Stimulated activated CD8-positive, alpha-beta memory T cell treated with anti-CD3 and anti-CD28 coated beads, Interleukin-4, amount 100 ng/mL, for 24 hours (primary cell): ENCODE measurements around the gene GINS1.
"Not testable (repeated sequence)": the region's sequence is repeated elsewhere in the genome, so short reads cannot be mapped to it uniquely, and the experiment has no call there.

Source experiments
- DNase-seq: peaks from one replicate; pipeline ENCODE4 v3.0.0-alpha.2; 2020; ENCODE audit warnings: low read depth

GINS1 gene

DNA sequence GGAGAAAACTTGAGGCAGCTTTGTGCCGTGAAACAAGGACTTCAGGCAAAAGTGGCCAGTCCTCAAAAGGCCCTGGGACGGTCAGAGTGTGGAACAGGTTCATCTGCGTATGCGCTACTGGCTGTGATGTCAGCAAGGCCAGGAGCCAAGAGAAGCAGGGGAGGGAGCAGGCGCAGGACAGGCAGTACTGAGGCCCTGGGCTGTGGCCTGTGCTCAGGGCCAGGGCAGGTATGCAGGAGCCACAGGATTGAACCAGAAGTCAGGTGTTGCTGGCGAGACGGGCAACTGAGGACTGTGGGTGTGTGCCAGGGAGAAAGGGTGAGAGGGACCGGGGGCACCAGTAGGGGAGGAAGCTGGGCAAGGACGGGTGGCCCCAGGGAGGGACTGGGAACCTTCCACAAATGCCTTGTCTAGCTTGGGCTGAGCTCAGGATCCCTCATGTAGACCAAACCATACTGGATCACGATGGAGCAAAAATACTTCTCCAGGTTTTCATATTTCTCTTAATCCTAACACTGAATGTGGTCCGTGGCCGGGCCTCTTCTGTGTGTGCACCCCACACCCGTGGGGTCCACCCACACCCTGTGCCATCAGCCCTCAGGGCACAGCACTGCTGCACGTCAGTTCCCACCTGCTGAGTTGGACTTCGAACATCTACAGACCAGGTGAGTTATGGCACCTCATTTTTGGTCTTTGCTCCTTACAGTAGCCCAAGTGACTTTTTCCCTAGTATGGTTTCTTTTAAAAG lies 46.9 kb downstream of the GINS1 start:
- DNase-seq, result no peak

DNA sequence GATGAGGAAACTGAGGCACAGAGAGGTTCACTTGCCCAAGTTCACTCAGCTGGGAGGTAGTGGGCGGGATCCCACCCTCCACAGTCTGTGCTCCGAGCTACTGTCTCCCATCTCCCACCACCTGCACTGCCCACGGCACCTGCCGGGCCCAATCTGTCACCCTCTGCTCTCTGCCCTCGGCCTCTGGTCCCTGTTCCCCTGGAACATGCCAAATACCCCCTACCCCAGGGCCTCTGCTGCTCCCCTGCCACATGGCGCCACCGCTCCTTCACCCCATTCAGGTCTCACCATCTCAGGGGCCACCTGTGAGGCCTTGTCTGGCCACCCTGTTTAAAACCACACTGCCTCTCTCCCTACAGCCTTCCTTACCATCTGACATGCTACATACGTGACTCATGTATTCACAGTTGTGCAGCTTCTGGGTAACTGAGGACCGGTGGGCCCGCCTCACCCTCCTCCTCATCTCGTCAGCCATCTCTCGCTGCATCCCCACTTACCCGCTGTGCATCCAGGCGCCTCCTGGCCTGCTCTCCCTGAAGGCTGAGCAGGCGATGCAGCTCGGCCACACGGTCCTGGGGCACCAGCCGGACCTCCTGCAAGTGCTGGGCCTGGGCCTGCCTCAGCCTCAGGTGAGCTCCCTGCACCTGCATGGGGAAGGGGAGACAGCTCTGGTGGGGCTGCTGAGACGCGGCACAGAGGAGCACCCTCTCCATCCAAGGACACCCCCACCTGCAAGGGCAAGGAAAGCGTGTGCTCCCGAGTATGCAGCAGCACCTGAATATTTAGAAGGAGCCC lies 50.6 kb downstream of the GINS1 start:
- no peak for DNase-seq

DNA sequence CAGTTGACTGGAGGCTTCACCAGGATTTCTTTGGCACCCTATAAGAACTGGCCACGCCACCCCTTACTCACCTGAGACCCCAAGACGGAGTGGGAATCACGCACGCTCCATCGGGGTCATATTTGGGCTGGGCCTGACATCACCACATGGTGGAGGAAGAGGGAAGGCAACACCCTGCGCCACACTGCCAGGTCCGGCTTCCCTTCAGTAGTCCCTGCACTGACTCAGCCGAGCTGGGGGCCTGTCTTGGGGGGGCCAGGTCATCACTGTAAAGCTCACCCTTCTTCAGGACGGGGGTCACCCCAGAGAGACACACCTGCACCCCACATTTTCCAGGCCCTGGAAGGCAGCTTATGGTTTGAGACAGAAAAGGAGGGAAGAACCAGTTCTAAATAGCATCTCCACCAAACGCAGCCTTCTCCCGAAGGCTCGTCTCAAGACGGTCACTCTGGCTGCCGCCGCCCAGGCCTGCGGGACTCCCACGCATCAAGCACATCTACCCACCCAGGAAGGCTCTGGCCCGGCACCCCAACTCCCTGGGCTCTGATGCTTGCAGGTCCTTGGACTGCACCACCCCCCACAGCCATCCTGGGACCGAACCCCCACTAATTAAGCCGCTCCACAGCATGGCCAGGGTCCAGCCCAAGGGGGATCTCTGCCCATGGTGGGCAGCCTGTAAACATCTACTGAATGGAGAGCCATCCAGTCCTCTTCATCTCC lies 51.8 kb downstream of the GINS1 start:
- DNase-seq, result no peak

DNA sequence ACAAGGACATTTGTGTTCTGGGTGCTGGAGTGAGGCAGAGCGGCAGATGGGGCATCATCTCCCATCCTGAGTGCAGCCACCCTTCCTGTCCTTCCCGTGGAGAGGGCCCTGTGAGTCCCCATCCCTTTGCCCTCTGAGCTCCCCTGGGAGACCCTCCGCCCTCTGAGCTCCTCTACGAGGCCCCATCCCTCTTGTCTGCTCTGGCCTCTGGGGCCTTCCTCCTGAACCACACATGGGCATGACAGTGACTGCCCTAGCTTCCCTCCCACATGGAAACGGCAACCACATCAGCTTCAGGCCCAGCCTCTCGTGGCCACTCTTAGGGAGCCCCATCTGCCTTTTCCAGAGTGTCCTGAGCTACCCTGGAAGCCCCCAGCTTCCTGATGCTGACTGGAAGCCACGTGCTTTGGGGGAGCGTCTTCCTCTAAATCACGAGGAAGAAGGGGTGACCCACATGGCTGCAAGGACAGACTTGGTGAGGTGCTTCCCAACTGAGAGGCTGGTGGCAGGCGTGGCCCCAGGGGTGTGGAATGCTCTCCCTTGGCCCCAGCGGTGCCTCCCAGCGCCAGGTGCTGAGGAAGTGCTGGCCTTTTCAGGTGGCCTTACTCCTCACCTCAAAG lies 52.6 kb downstream of the GINS1 start:
- no peak for DNase-seq

DNA sequence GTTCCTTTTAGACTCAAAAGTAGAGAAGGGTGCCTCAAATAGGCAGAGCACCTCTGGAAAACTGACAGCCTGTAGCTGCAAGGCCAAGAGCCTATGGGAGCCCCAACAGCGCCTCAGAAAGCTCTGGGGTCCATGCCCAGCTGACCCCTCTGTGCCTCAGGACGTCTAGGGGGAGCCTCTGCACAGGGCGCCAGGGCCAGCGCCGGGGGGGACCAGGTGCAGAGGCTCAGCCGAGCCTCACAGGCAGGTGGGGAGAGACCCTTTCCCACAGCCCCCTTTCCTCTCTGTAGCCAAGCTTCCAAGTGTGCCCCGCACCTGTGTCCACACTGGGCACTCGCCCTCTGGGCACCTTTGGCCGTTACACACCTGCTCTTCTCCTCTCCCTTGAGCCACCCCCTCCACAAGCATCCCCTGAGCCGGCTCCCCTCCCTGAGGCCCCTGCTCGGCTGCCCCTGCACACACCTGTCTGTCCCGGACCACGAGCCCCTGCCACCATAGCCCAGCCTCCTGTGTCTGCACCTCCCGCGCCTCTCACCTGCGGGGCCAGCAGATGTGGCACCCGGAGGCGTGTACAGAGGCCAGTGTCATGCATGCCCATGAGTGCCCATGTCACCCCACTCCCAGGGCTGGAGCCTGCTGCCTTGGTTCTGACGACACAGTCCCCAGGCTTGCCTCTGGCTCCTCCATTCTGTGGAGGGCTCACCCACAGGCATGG lies 53.2 kb downstream of the GINS1 start:
- DNase-seq, result no peak

DNA sequence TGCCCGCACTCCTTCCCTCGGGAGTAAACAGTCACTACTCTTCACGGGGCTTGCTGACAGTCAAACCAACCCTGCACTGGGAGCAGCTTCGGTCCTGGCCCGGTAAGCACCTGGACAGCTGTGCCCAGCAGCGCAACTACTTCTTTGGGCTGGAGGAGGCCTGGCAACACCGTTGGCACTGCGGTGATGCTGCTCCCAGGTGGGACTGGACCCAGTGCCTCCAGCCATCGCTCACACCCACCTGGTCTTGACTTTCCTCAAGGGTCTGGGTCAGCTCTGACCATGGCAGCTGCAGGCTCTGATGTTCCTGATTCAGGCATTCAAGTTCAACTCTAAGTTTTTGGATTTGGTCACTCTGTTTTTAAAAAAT lies 53.8 kb downstream of the GINS1 start:
- DNase-seq, result no peak

DNA sequence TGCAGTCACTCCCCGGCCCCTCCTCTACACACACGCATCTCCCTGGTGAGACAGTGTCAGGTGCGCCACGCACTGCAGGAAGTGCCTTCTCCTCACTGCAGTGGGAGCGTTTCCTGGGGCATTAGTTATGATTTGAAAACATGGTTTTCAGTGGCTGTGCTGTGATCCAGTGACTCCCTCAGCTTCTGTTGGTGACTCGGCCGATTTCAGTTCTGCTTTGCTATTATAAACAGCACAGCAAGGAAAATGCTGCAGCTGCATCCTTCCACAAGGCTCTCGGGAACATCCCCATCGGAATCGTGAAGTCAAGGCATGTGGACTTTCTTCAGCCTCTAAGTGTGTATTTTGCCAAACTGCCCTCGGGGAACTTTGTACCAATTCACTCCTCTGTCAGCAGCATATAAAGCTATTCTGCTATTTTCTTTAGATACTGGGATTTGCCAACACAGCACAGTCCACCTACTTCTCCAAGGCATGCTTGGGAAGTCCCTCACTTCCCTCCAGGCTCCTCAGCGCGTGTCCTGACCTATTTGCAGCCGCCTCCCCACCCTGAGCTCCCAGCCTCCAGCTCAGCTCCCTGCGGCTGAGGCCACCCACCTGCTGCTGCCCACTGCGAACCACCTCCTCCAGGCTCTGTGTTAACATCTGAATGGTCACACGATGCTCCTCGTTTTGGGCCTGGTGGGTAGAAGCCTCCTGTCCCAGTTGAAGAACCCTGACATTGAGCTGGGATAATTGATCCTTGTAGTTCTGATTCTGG lies 54.5 kb downstream of the GINS1 start:
- DNase-seq, result no peak

DNA sequence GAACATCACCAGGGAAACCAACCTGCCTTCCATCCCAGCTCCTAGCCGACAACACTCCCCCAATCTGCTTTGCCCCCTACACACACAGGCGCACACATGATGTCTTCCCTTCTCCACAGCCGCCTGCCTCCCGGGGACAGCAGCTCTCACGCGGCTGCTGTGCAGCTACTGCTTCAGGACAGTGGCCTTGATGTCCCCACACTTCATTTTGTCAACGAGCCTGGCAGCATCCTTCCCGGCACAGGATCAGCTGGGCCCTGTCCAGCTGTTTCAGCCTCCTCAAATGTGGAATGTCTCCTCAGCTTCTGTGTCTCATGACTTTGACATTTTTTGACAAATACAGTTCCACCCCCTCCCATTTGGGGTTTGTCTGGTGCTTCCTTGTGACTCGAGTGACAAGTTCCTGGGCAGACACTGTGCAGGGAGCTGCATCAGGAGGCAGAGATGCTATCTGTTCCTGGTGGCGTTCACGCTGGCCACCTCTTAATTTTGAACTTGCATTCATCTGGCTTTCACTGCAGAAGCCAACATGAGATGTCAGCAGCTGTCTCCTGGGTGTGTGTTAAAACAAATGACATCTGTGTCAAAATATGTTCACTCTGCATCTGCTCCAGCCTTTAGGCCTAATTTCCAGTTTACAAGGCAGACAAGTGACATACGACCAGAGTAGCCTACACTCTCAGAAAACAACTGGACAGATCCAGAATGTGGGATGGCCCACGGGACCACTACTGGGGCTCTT lies 57.2 kb downstream of the GINS1 start:
- DNase-seq, result no peak

DNA sequence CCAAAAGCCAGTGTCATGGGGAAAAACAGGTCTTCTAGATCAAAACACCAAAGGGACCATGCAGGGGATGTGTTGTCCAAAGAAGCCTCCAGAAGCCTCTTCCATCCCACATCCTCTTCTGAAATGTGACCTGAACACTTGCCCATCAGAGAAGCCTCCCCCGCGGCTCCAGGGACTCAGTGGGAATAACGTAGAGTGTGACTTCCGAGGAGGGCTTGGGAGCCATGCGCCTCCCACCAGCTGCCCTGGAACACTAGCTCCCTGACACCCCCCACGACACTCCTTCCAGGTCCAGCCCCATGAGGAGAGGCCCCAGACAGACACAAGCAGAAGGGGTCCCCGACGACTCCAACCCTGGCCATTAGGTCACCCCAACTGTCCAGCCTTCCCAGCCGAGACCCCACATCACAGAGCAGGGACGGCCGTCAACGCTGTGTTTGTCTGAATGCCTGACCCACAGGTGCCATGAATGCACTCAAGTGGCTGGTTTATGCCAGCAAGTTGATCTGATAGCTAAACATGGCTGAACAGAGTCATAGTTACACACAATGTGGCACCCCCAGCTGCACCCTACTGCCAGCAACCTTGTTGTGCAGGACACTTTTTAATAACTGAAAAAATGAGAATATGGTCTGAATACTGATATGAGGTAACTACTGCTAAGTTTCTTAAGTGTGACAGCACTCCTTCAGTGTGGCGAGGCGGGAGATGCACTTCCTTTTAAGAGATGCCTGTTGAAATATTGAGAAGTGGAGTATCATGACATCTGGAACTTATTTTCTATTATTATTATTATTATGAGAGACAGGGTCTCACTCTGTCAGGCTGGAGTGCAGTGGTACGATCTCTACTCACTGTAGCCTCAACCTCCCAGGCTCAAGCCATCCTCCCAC lies 58.0 kb downstream of the GINS1 start:
- no peak for DNase-seq

DNA sequence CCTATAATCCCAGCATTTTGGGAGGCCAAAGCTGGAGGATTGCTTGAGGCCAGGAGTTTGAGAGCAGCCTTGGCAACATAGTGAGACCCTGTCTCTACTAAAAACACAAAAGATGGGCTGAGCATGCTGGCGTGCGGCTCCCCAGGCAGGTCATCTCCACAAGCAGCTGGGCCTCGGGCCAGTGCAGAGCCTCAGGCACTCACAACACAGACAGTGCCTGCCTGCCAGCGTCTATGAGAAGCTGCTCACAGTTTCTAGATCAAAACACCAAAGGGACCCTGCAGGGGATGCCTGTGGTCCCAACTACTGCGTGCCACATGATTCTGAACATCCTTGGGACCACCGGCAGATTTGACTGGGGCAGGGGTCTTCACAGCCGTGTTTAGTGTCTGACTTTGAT lies 59.4 kb downstream of the GINS1 start:
- DNase-seq, result no peak

DNA sequence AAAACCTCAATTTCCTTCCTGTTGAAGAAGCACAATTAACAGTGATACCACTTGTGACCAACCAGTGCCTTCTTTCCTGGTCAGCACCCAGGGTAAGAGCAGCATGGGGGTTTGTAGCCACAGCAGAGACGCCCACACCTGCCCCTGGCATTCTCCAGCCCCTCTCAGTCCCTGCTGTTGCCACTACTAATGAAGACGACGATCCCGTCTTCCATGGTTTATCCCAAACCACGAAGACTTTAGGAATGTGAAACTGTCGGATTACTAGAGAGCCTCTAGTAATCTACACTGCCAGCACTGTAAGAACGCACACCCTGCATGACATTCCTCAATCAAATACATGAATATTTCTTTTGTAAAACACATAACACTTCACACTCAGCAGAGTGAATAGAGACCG lies 60.0 kb downstream of the GINS1 start:
- DNase-seq, result no peak

DNA sequence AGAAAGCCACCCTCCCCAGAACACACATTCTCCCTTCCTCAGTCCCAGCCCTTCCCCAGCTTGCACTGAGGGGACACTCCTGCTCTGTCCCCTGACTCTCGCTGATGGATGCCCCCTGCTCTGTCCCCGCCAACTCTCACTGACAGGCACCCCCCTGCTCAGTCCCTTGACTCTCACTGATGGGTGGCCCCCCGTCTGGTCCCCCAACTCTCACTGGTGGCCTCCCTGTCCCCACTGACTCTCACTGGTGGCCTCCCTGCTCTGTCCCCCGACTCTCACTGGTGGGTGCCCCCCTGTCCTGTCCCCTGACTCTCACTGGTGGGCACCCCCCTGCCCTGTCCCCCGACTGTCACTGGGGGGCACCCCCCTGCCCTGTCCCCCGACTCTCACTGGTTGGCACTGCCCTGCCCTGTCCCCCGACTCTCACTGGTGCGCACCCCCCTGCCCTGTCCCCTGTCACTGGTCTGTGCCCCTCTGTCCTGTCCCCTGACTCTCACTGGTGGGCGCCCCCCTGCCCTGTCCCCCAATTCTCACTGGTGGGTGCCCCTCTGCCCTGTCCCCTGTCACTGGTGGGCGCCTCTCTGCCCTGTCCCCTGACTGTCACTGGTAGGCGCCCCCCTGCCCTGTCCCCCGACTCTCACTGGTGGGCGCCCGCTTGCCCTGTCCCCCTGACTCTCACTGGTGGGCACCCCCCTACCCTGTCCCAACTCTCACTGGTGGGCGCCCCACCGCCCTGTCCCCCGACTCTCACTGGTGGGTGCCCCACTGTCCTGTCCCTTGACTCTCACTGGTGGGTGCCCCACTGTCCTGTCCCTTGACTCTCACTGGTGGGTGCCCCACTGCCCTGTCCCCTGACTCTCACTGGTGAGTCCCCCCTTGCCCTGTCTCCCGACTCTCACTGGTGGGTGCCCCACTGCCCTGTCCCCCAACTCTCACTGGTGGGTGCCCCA lies 60.9 kb downstream of the GINS1 start:
- DNase-seq, result no peak

DNA sequence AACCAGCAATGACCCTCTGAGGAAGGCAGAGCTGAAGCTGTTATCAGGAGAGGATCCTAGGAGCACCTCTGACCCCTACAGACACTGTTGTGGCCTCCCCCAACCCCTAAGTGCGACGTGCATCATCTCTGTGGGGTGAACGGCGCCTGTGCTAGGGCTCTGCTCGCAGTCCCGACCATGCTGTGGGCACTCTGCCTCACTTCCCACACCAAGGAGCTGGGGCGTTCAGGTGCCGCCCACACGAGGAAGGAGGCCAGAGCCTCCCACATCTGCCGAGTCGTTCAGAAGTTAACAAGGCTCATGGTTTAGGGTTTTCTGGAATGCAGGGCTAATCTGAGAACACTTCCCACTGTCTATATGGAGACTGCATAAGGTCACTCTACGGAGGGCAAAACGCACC lies 62.1 kb downstream of the GINS1 start:
- no peak for DNase-seq

DNA sequence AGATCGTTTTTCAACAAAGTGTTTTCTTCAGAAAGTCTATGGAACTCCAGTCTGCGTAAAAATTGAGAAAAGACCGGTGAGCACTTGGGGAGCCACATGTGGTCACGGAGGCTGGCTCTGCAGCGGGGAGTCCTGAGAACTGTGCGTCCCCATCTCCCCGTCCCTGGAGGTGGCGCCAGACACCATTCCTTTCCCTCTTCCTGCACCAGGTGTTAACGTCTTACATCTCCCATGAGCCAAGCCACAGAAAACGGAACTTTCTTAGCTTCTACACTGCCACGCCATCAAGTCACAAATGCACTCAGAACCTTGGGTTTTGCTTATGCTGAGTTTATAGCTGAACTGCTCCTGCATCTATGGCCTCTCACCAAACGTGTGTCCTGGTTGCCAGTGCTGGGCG lies 62.6 kb downstream of the GINS1 start:
- DNase-seq, result no peak

DNA sequence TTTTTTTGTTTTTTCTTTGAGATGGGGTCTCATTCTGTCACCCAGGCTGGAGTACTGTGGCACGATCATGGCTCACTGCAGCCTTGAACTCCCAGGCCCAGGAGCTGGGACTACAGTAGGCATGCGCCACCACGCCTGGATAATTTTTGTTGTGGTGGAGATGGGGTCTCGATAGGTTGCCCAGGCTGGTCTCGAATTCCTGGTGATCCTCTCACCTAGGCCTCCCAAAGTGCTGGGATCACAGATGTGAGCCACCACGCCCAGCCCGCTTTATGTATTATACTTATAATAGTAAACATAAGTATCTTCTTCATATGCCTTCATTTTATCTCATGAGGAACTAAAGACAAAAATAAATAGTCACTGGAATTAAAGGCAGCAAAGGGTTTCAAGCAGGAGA lies 63.5 kb downstream of the GINS1 start:
- no peak for DNase-seq

DNA sequence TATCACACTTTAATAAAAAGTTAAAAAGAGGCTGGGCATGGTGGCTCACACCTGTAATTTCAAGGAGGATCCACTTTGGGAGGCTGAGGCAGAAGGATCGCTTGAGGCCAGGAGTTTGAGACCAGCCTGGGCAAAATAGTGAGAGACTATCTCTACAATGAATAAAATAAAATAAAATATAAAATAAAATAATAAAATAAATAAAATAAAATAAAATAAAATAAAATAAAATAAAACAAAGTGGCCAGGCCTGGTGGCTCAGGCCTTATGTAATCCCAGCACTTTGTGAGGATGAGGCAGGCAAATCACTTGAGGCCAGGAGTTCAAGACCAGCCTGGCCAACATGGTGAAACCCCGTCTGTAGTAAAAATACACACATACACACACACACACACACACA lies 65.8 kb downstream of the GINS1 start:
- not testable (repeated sequence) for DNase-seq

DNA sequence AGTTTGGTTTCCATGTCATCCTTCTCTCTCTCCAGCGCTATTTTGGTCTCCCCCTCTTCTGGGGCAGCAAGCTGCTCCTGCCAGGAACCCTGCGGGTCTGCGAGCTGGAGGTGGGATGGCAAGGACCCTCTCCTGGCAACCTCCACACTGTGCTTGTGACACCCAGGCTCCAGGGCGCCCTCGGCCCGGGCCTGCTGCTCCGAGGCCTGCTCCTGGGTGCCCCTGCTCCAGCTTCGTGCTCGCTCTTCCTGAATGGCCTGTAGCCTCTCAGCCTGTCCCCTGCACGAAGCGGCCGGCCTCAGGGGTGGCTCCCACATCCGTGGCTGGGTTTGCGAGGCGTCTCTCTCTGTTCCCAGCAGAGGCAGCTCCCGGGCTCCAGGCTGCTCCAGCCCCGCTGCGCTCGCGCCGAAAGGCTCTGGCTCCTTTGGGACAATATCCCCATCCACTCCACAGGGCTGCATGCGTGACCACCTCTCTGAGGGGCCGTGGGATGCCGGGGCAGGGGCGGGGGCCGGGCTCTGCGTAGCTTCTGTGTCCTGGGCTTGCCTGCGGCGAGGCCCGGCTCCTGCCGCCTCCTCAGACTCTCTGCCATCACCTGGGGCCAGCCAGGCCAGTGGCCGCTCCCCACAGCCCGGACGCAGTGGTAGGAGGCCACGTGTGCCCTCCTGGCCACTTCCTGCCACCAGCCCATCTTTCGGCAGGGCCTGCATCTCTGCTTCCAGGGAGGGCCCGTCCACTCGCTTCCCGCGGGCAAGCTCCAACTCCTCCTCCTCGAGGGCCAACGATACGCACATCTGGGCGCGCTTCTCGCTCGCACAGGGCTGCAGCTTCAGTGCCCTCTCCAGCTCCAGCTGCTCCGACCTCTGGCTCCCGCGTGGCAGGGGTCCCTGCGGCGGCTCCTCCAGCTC lies 68.9 kb downstream of the GINS1 start:
- DNase-seq, result no peak
